ENCODE results near the gene CATSPERZ.

- TF ChIP-seq ETV5 (CRISPR knock-in tag; IDR thresholded peaks at IDR 0.05; ENCODE audit: low read depth) (no peak), PATZ1 (CRISPR knock-in tag; IDR thresholded peaks at IDR 0.05; ENCODE audit: borderline replicate concordance) (no peak), ZBTB26 (CRISPR knock-in tag; IDR thresholded peaks at IDR 0.05) (no peak)
These were observed 6.9 kb downstream of the CATSPERZ start for GRCh38 chr11:64306876-64307622.
